Ishikawa (cell line): ENCODE results near the gene SIDT2.

ENCODE experiments used
- CEBPB ChIP-seq: IDR thresholded peaks from 2 replicates; pipeline ENCODE4 v1.6.1; 2012
- CREB1 ChIP-seq: IDR thresholded peaks from 2 replicates; pipeline ENCODE4 v1.6.1; 2012; ENCODE audit warnings: low read depth
- EGR1 ChIP-seq: IDR thresholded peaks from 2 replicates; pipeline ENCODE4 v1.6.1; 2012
- EP300 ChIP-seq: IDR thresholded peaks from 2 replicates; pipeline ENCODE4 v1.6.1; 2012; ENCODE audit warnings: borderline replicate concordance
- FOXM1 ChIP-seq: IDR thresholded peaks from 2 replicates; pipeline ENCODE4 v1.6.1; 2012; ENCODE audit warnings: low read depth, borderline replicate concordance
- NFIC ChIP-seq: IDR thresholded peaks from 2 replicates; pipeline ENCODE4 v1.6.1; 2012
- RAD21 ChIP-seq: IDR thresholded peaks from 2 replicates; pipeline ENCODE4 v1.6.1; 2012; ENCODE audit warnings: low read depth
- REST ChIP-seq: IDR thresholded peaks from 2 replicates; pipeline ENCODE4 v1.6.1; 2012; ENCODE audit warnings: low read depth, mild to moderate bottlenecking
- TAF1 ChIP-seq: IDR thresholded peaks from 2 replicates; pipeline ENCODE4 v1.6.1; 2012; ENCODE audit warnings: low read depth, mild to moderate bottlenecking
- TCF12 ChIP-seq: IDR thresholded peaks from 2 replicates; pipeline ENCODE4 v1.6.1; 2012; ENCODE audit warnings: low read depth
- TEAD4 ChIP-seq: IDR thresholded peaks from 2 replicates; pipeline ENCODE4 v1.6.1; 2012
- YY1 ChIP-seq: IDR thresholded peaks from 2 replicates; pipeline ENCODE4 v1.6.1; 2012; ENCODE audit warnings: low read depth
- ZBTB7A ChIP-seq: IDR thresholded peaks from 2 replicates; pipeline ENCODE4 v1.6.1; 2012; ENCODE audit warnings: low read depth
- TF ChIP-seq, protein P1 (sequence below): IDR thresholded peaks from 2 replicates; pipeline ENCODE4 v1.6.1; 2012
- TF ChIP-seq, protein P2 (sequence below): IDR thresholded peaks from 2 replicates; pipeline ENCODE4 v1.6.1; 2012

SIDT2 gene

GRCh38 chr11:117144477-117145392 is 33.8 kb upstream of the SIDT2 start:
- TF ChIP-seq RAD21, result no peak
- TF ChIP-seq CREB1, result no peak
- TF ChIP-seq TCF12, result no peak; the same call in 1 of the 2 replicates
- TF ChIP-seq FOXM1, result no peak
- no peak for TF ChIP-seq NFIC
- TF ChIP-seq, protein P1, sequence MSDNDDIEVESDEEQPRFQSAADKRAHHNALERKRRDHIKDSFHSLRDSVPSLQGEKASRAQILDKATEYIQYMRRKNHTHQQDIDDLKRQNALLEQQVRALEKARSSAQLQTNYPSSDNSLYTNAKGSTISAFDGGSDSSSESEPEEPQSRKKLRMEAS, result 0 out of 2 replicates have a peak, but pooled peaks have one; percentile 29
- no peak for TF ChIP-seq EP300

GRCh38 chr11:117145393-117145761 is 33.2 kb upstream of the SIDT2 start:
- TF ChIP-seq, protein P2, sequence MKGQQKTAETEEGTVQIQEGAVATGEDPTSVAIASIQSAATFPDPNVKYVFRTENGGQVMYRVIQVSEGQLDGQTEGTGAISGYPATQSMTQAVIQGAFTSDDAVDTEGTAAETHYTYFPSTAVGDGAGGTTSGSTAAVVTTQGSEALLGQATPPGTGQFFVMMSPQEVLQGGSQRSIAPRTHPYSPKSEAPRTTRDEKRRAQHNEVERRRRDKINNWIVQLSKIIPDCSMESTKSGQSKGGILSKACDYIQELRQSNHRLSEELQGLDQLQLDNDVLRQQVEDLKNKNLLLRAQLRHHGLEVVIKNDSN, result no peak
- TF ChIP-seq EP300 (no peak), TEAD4 (no peak), YY1 (no peak), CEBPB (no peak), ZBTB7A (no peak), EGR1 (no peak), FOXM1 (no peak), TAF1 (no peak), CREB1 (no peak), REST (no peak), RAD21 (no peak)

DNA sequence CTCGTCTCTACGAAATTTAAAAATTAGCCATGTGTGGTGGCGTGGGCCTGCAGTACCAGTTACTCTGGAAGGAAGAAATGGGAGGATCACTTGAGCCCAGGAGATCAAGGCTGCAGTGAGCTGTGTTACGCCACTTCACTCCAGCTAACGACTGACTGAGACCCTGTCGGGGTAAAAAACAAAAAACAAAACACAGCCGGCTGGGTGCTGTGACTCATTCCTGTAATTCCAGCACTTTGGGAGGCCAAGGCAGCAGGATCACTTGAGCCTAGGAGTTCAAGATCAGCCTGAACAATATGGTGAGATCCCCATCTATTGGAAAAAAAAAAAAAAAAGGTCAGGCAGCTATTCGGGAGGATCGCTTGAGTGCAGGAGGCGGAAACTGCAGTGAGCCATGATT is 32.0 kb upstream of the SIDT2 start:
- TF ChIP-seq YY1 (no peak), CEBPB (no peak), ZBTB7A (no peak)

- no peak for TF ChIP-seq CEBPB
- no peak for TF ChIP-seq REST
- TF ChIP-seq TEAD4, result no peak
- no peak for TF ChIP-seq EGR1
- no peak for TF ChIP-seq YY1
- TF ChIP-seq TCF12, result no peak
- TF ChIP-seq EP300, result no peak
- no peak for TF ChIP-seq NFIC
- no peak for TF ChIP-seq FOXM1
- TF ChIP-seq CREB1, result no peak
- TF ChIP-seq, protein P1, result no peak
- TF ChIP-seq ZBTB7A, result no peak
- TF ChIP-seq RAD21, result no peak
- TF ChIP-seq, protein P2, result no peak
- TF ChIP-seq TAF1, result no peak
Measured at GRCh38 chr11:117152066-117152465, 26.5 kb upstream of the SIDT2 start.

DNA sequence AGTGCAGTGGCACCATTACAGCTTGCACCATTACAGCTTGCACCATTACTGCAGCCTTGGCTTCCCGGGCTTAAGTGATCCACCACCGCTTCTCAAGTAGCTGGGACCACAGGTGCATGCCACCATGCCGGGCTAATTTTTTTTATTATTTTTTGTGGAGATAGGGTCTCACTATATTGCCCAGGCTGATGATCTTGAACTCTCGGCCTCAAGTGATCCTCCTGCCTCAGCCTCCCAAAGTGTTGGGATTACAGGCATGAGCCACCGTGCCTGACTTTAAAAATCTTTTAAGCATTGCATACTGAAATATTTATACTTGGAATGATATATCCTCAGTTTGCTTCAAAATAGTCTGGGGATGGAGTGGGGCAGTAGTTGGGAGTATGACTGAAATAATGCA is 24.1 kb upstream of the SIDT2 start:
- TF ChIP-seq ZBTB7A (no peak), CEBPB (no peak), FOXM1 (no peak), TCF12 (no peak), EP300 (no peak), NFIC (no peak), YY1 (no peak), TAF1 (no peak), EGR1 (no peak), CREB1 (no peak), TEAD4 (no peak), RAD21 (no peak), REST (no peak)
- TF ChIP-seq, protein P2, result no peak
- TF ChIP-seq, protein P1, result no peak
